ENCODE measurements around the gene ARL15.

- TF ChIP-seq EP300 (IDR thresholded peaks at IDR 0.05) (no peak), CTCF (IDR thresholded peaks at IDR 0.05) (no peak)
Observed at GRCh38 chr5:54324651-54325271, 14.4 kb upstream of the ARL15 start.

Data from upper lobe of left lung (tissue), 4 donors.